LNCaP clone FGC (cell line): Measurements from ENCODE around the gene PWWP2B.

Source experiments
- DNase-seq: peaks from one replicate; pipeline ENCODE4 v3.0.0-alpha.2; 2011; ENCODE audit warnings: low read depth
- H3K4me3 ChIP-seq: 2 replicates; pipeline ENCODE4 v1.5.1; 2011; ENCODE audit warnings: mild to moderate bottlenecking, low read depth, low read length, control low read depth
- TF ChIP-seq, protein P1 (sequence below): IDR thresholded peaks from 2 replicates; pipeline ENCODE4 v1.5.1; 2012; ENCODE audit warnings: mild to moderate bottlenecking; ENCODE audit not compliant: control insufficient read depth, insufficient read depth; ENCODE audit errors: extremely low read depth

The PWWP2B gene

DNA sequence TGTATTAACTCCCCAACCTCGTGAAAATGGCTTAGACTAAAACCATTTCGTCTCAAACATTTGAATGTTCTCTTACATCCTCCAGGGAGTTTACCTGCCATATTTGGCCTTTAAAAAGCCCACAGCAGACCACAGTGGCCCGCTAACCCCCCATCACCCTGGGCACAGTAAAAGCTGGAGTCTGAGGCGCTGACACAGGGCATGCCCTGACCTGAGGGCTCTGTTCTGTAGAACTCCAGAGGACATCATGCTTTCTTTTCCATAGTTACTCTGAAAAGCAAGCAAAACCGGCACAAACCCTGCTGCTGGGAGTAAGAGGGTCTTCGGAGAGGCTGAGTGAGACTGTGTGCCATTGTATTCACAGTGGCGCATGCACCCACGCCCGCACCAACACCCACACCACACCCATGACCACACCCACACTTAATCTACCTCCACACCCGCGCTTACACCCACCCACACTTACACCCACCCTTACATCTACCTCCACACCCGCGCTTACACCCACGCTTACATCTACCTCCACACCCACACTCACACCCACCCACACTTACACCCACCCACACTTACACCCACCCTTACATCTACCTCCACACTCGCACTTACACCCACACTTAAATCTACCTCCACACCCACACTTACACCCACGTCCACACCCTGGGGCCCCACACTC, 32.9 kb upstream of the PWWP2B start:
- no peak for DNase-seq
- TF ChIP-seq, protein P1, sequence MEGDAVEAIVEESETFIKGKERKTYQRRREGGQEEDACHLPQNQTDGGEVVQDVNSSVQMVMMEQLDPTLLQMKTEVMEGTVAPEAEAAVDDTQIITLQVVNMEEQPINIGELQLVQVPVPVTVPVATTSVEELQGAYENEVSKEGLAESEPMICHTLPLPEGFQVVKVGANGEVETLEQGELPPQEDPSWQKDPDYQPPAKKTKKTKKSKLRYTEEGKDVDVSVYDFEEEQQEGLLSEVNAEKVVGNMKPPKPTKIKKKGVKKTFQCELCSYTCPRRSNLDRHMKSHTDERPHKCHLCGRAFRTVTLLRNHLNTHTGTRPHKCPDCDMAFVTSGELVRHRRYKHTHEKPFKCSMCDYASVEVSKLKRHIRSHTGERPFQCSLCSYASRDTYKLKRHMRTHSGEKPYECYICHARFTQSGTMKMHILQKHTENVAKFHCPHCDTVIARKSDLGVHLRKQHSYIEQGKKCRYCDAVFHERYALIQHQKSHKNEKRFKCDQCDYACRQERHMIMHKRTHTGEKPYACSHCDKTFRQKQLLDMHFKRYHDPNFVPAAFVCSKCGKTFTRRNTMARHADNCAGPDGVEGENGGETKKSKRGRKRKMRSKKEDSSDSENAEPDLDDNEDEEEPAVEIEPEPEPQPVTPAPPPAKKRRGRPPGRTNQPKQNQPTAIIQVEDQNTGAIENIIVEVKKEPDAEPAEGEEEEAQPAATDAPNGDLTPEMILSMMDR = no peak
- H3K4me3 ChIP-seq = no peak overlapping the region

DNA sequence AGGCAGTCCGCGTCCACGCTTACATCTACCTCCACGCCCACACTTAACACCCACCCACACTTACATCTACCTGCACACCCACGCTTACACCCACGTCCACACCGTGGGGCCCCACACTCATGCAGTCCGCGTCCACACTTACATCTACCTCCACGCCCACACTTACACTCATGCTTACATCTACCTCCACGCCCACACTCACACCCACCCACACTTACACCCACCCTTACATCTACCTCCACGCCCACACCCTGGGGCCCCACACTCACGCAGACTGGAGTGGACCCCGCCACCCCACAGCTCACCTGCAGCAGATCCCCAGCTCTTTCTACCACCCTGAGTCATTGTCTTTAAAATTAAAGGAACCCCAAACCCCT, 32.4 kb upstream of the PWWP2B start:
- no peak overlapping the region for H3K4me3 ChIP-seq
- no peak for DNase-seq
- TF ChIP-seq, protein P1 = no peak

DNA sequence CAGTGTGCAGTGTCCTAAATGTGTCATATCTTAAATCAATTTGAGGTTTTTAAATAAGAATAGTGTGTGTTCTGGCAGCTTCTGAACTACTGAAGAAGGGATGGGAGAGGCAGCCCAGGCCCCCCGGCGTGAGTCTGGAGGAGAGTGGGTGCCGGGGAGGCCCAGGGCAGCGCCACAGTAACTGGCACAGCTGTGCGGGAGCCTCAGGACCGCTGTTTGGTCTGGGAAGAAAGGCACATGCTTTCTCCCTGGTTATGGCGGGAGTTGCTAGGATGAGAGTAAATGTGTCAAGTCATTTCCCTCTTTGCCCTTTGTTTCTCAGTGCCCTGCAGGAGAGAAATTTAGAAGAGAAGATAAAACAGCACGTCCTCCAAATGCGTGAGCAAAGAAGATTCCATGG, 31.9 kb upstream of the PWWP2B start:
- H3K4me3 ChIP-seq = no peak overlapping the region
- DNase-seq = no peak
- TF ChIP-seq, protein P1 = no peak

DNA sequence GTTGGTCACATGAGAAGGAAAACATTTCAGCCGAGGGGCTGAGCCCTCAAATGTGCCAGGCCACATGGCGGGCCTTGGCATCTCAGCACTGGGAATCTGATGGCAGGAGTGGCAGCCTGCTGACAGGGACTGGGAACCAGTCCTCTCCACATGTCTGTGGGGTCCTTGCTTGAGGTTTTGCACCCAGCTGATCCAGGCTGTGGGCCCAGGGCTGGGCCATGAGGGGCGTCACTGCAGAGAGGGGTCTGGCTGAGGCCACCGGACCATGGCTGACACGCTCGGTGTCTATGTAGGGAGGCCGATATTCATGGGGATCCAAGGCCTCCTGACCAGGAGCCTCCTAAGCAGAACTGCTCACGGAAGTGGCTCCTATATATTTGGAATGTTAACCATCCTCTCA, 31.0 kb upstream of the PWWP2B start:
- TF ChIP-seq, protein P1 = no peak
- no peak overlapping the region for H3K4me3 ChIP-seq
- no peak for DNase-seq

DNA sequence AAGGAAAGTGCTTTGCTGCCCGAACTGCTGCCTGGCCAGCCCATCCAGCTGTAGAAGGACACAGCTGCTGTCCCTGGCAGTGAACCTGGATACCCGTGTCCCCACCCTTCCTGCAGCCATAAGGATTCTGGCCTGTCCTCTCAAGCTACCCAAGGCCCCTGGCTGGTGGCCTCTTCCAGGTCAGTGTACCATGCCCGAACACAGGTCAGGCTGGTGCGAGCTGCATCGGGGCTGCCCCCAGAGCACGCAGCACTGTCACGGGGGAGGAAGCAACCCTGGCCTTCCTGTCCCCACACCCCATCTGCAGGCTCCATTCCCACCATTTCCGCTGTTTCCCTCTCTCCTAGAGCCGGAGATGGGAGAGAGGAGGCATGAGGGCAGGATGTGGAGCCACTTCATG, 30.5 kb upstream of the PWWP2B start:
- no peak overlapping the region for H3K4me3 ChIP-seq
- TF ChIP-seq, protein P1 = no peak
- no peak for DNase-seq

DNA sequence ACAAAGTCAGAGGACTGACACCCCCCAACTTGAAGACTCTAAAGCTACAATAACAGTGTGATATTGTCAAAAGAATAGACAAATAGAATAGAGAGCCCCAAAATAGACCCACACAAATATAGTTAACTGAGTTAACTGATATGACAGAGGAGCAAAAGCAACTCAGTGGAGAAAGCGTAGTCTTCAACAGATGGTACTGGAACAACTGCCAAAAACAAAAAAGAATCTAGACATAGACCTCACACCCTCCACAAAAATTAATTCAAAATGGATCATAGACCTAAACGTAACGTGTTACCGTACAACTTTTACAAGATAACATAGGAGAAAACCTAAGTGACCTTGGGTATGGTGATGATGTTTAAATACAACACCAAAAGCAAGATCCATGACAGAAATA, 28.6 kb upstream of the PWWP2B start:
- TF ChIP-seq, protein P1 = no peak
- no peak for DNase-seq
- H3K4me3 ChIP-seq = no peak overlapping the region
